ENCODE results near the gene SCML2.
"Not testable (repeated sequence)": the region's sequence is repeated elsewhere in the genome, so short reads cannot be mapped to it uniquely, and the experiment has no call there.

Gene SCML2

GRCh38 chrX:18271725-18272124, 82.8 kb downstream of the SCML2 start:
- DNase-seq (ENCODE audit: low read depth in 2 of 2): no peak

DNA sequence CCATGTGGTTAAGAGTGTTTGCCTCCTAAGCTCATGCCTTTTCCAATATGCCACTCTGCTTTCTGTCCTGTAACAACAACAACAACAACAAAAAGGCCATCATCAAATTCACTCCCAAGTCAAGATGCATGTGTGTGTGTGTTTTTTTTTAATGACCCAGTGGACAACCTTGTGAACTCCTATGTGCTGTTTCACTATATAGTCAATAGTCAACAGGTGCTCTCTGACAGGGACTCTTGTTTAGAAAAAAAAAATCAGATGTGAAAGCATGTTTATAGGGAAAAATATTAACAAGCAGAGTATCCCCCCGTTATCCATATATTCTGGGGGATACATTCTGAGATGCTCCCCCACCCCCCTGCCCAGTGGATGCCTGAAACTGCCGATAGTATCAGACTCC, 83.2 kb downstream of the SCML2 start:
- no peak for DNase-seq (ENCODE audit: low read depth in 2 of 2)

- no peak for DNase-seq (ENCODE audit: low read depth in 2 of 2)
These were observed 99.4 kb downstream of the SCML2 start for GRCh38 chrX:18255059-18255458.

- no peak for DNase-seq (ENCODE audit: low read depth in 2 of 2)
These were observed 101.7 kb downstream of the SCML2 start for GRCh38 chrX:18252644-18253359.

DNA sequence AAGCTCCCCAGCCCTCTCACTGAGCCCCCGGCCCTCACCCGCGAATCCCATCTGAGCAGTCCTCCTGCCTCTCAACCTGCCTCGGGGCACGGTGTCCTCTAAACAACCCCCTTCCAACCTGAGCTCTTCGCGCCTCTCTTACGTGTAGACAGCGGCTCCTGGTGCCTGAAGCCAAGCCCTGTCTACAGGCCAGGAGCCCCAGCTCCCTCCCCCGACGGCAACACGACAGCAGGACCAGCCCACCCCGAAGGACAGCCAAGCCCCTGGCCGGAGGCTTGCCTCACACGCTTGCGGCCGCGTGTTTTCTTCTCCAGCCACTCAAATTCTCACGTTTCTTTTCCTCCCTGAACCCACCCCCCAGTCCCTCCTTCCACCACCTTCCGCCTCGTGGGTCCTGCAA, 124.8 kb downstream of the SCML2 start:
- not testable (repeated sequence) for DNase-seq (ENCODE audit: low read depth in 2 of 2)

GRCh38 chrX:18228069-18228468, 126.4 kb downstream of the SCML2 start:
- no peak for DNase-seq (ENCODE audit: low read depth in 2 of 2)

DNA sequence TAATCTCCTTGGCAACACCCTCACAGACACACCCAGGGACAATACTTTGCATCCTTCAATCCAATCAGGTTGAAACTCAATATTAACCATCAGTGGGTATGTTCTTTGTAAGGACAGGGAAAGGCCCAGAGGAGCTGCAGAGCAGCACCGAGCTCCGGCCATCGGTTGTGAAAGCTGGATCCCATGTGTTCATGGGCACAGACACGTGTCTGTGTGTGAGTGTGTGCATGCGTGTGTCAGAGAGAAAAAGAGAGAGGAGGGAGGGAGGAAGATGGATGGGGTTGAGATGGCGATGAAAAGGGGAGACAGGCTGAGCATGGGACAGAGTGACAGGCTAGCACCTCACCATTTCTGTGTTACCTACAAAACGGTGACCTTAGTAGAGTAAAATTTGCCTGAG, 127.0 kb downstream of the SCML2 start:
- no peak for DNase-seq (ENCODE audit: low read depth in 2 of 2)

DNA sequence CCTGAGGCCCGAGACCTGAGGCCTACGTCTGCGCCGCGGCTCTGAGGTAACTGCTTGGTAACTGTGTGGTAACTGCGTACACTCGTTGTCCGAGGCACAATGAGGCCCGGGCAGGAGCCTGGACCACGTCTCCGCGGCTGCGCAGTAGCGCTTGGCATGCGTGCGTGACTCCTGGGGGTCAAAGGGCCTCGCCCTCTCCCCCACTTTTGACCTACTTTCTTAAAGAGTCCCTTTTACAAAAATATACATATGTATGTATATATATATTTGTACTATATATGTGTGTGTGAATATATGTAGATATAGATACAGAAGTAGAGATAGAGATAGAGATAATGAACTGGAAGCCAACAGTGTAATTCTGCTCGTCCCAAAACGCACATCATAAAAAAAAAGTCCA, 133.7 kb downstream of the SCML2 start, which contains the start of gene BEND2:
TSS of gene BEND2 (minus strand) at position 101 of the 400 bp plus-strand sequence. CDS start 136 bp downstream, outside the sequence.
- DNase-seq (ENCODE audit: low read depth in 2 of 2): no peak

- no peak for DNase-seq (ENCODE audit: low read depth in 2 of 2)
These were observed 144.0 kb downstream of the SCML2 start for GRCh38 chrX:18210470-18210869.

DNA sequence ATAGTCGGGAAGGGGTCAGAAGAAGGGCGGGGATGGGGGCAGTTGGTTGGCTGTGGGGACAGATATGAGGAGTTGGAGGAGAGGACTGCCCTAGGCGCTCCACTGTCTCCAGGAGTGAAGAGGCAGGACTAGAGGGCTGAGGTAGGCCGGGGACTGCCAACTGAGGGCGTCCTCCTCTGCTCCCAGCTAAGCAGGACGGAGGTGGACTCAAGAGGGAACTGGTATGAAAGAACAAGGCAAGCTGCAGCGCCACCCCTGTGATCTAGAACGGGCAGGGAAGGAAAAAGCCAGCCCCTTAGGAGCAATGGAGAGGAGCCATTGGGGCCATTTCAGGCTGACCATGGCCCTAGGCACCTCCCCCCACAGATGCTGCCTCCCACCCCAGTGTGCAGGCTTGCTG, 147.8 kb downstream of the SCML2 start:
- DNase-seq (ENCODE audit: low read depth in 2 of 2): no peak

DNA sequence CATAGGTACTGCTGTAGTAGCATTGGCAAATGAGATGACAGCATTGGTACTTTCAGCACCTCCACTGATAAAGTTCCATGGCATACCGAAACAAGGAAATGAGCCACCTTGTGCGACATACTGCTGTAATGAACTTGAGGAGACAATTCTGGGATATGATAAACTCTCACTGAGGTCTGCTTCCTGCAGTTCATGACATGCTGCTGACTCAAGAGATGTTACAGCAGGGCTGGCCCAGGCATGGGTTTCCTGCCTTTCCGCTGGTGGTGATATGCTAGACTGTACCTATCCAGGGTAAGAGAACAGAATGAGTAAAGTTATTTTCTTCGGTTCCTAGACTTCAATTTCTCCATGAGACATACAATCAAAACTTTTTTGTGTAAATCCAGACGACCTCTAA, 150.9 kb downstream of the SCML2 start:
- DNase-seq (ENCODE audit: low read depth in 2 of 2): no peak

GRCh38 chrX:18194688-18195087, 159.8 kb downstream of the SCML2 start:
- no peak for DNase-seq (ENCODE audit: low read depth in 2 of 2)
